AG09319 (cell line): Measurements from ENCODE around the gene EHBP1.

Experiments used
- DNase-seq: peaks from one replicate; pipeline ENCODE4 v3.0.0-alpha.2; 2010; ENCODE audit warnings: low read depth; ENCODE audit errors: extremely low read depth
- CTCF ChIP-seq: IDR thresholded peaks from 2 replicates; pipeline ENCODE4 v1.5.1; 2011; ENCODE audit warnings: low read depth, mild to moderate bottlenecking, inconsistent platforms, low read length, moderate library complexity

EHBP1 gene

GRCh38 chr2:62845256-62845655 lies 139.7 kb downstream of the EHBP1 start:
- no peak for TF ChIP-seq CTCF
- DNase-seq: no peak

GRCh38 chr2:62852254-62852653 lies 146.7 kb downstream of the EHBP1 start:
- no peak for TF ChIP-seq CTCF
- no peak for DNase-seq

GRCh38 chr2:62854600-62855514 lies 149.3 kb downstream of the EHBP1 start:
- TF ChIP-seq CTCF: no peak
- DNase-seq: no peak

GRCh38 chr2:62856228-62857040 lies 150.9 kb downstream of the EHBP1 start:
- no peak for TF ChIP-seq CTCF
- DNase-seq: no peak

- DNase-seq: no peak
- no peak for TF ChIP-seq CTCF
These were observed 151.8 kb downstream of the EHBP1 start for GRCh38 chr2:62857139-62857931.

- TF ChIP-seq CTCF: no peak
- no peak for DNase-seq
These were observed 152.8 kb downstream of the EHBP1 start for GRCh38 chr2:62858231-62858832.
